Measurements from ENCODE around the gene FGD3. TPM values are rescaled to one million over a fixed set of nuclear protein-coding genes. Genes with fewer than 3 reads are reported as not detected.

Gene FGD3
- total RNA-seq, 3 donors from 2014 or later, result 10.2 to 18.0 (median 10.4) TPM

DNA sequence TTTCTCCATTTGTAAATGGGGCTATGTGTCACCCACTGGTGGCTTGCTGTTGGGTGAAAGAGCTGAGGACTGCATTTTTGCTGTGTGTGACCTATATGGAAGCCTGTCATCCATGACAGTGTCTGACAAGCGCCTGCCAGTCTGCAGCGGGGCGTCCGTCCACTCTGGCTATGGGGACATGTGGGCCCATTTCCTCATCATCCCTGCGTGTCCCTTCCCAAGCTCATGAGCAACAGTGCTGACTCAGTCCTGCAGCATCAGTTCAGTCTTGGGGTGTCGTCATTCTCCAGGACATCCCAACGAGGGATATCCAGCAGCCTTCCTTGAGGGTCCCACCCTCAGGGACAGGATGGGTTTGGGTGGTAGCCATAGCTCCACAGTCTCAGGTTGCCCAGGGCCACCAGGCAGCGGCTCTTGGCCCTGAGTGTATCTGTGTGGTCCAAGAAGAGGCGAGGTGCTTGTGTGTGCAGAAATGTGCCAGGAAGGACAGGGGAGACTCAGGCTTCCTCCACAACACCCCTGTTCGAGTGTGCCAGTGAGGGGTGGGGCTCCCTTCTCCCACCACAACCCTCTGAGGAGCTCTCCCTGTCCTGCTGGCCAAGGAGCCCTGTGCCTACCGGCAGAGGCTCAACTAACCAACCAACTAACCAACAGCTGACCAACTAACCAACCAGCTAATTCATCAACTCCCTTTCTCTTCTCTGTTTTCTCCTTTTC is 2.1 kb downstream of the FGD3 start:
- intact Hi-C loops (cut with DNase I; ENCODE audit: low total_unique reads), result loop anchor here (1.0 kb wide), 1 partner anchor 32 kb away; no protein-coding TSS in a partner anchor
- DNase-seq (ENCODE audit: low spot score in 2 of 2), result peak in 1 of 2 donors; percentile 48
- TF ChIP-seq CTCF (IDR thresholded peaks at IDR 0.05), result no peak
- no peak for TF ChIP-seq POLR2A (IDR thresholded peaks at IDR 0.05)
- no peak for TF ChIP-seq POLR2AphosphoS5 (IDR thresholded peaks at IDR 0.05)
- Histone ChIP-seq H3K27me3 (no peaks in the 10 kb centered on the region), H3K4me1 (no peaks in the 10 kb centered on the region), H3K4me3 (no peak overlapping the region), H3K9me3 (no peaks in the 10 kb centered on the region), H3K36me3 (no peaks in the 10 kb centered on the region), H3K27ac (no peak overlapping the region)

- intact Hi-C loops (cut with DNase I; ENCODE audit: low total_unique reads), result loop anchor here (10.0 kb wide), 1 partner anchor 506 kb away; no protein-coding TSS in a partner anchor
- H3K4me3 ChIP-seq, result no peak overlapping the region
- no peaks in the 10 kb centered on the region for H3K36me3 ChIP-seq
- peak in 1 of 2 donors; percentile 51 for DNase-seq (ENCODE audit: low spot score in 2 of 2)
- H3K27ac ChIP-seq, result no peak overlapping the region
- H3K4me1 ChIP-seq, result no peaks in the 10 kb centered on the region
- H3K9me3 ChIP-seq, result no peaks in the 10 kb centered on the region
- TF ChIP-seq CTCF (IDR thresholded peaks at IDR 0.05) (no peak), POLR2AphosphoS5 (IDR thresholded peaks at IDR 0.05) (no peak), POLR2A (IDR thresholded peaks at IDR 0.05) (no peak)
- H3K27me3 ChIP-seq, result no peaks in the 10 kb centered on the region
Measured at GRCh38 chr9:92950359-92950955, 3.1 kb downstream of the FGD3 start.

- Histone ChIP-seq H3K4me3 (no peak overlapping the region), H3K36me3 (no peaks in the 10 kb centered on the region), H3K4me1 (no peaks in the 10 kb centered on the region), H3K27me3 (no peaks in the 10 kb centered on the region), H3K9me3 (no peaks in the 10 kb centered on the region), H3K27ac (peak overlapping the region; percentile 27 to 54)
- intact Hi-C loops (cut with DNase I; ENCODE audit: low total_unique reads), result loop anchor here (10.0 kb wide), 1 partner anchor 508 kb away; no protein-coding TSS in a partner anchor
- TF ChIP-seq POLR2AphosphoS5 (IDR thresholded peaks at IDR 0.05), result no peak
- TF ChIP-seq CTCF (IDR thresholded peaks at IDR 0.05), result no peak
- no peak for TF ChIP-seq POLR2A (IDR thresholded peaks at IDR 0.05)
- peak in 1 of 2 donors; percentile 24 for DNase-seq (ENCODE audit: low spot score in 2 of 2)
Measured at GRCh38 chr9:92952906-92953610, 5.7 kb downstream of the FGD3 start.

DNA sequence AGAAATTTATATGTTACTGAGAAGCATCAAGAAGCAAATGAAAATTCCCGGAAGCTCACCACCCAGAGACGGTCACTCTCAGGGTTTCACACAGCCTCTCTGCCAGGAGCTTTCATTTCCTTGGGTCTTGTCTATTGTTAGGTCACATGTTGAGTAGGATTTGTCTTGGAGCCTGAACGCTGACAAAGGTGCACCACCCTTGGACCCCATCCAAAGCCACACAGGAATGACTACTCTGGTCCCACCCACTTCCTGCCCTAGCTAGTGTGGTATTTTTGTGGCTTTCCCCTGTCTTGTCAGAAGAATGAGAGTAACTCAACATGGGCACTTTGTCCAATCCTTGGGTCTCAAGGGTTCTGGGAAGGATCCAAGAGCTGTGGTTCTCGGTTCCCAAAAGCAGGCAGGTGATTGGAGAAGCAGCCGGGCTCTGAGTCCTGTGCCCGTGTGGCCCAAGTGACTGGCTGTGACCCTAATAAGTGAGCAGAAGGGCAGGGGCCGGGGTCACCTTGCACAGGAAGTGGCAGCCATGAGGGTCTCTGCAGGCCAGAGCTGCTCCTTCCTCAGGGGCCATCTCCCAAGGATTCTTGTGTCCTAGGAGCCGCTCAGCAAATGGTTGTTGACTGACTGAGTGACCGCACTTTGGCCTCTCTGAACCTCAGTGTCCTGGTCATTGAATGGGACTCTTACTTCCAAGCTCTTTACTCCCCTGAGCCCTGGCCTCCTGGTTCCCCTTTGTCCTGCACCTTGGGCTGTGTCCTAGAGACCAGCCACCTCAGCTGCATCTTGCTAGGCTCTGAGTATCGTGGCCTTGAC is 6.9 kb downstream of the FGD3 start:
- Histone ChIP-seq H3K4me1 (no peaks in the 10 kb centered on the region), H3K27ac (peak overlapping the region; percentile 27 to 54), H3K4me3 (peak overlapping the region in 1 of 3 donors; percentile 35), H3K9me3 (no peaks in the 10 kb centered on the region), H3K36me3 (no peaks in the 10 kb centered on the region), H3K27me3 (no peaks in the 10 kb centered on the region)
- intact Hi-C loops (cut with DNase I; ENCODE audit: low total_unique reads), result loop anchor here (10.0 kb wide), 1 partner anchor 509 kb away; no protein-coding TSS in a partner anchor
- peak; percentile 51 to 54 for DNase-seq (ENCODE audit: low spot score in 2 of 2)
- TF ChIP-seq CTCF (IDR thresholded peaks at IDR 0.05) (no peak), POLR2AphosphoS5 (IDR thresholded peaks at IDR 0.05) (peak in 1 of 3 donors; percentile 14)
